SK-N-SH (cell line): Measurements from ENCODE around the gene BORCS6.

Source experiments
- ELF1 ChIP-seq: IDR thresholded peaks from 2 replicates; pipeline ENCODE4 v1.4.0; 2012
- EP300 ChIP-seq, 2 experiments: IDR thresholded peaks; 2 replicates each; pipeline versions ENCODE4 v1.4.0 to v1.6.1; 2012; ENCODE audit warnings: borderline replicate concordance in 1 of 2, low read depth in 1 of 2, low read length in 1 of 2
- EZH2phosphoT487 ChIP-seq: fragments of 200-600 bp; sonication (generic); IDR thresholded peaks from 2 replicates; pipeline ENCODE4 v1.6.1; 2017; ENCODE audit warnings: low read depth, mixed run types, mild to moderate bottlenecking, antibody characterized with exemption, moderate library complexity, borderline replicate concordance
- FOXM1 ChIP-seq: IDR thresholded peaks from 2 replicates; pipeline ENCODE4 v1.4.0; 2012; ENCODE audit warnings: low read depth, mild to moderate bottlenecking
- GATA2 ChIP-seq: sonication (generic); formaldehyde crosslinking; IDR thresholded peaks from 2 replicates; pipeline ENCODE4 v1.5.0; 2020; ENCODE audit warnings: mild to moderate bottlenecking, missing genetic modification reagents
- MXI1 ChIP-seq: IDR thresholded peaks from 2 replicates; pipeline ENCODE4 v1.6.1; 2012; ENCODE audit warnings: mild to moderate bottlenecking, low read depth, low read length, improper control_type of control experiment
- NRF1 ChIP-seq: IDR thresholded peaks from 2 replicates; pipeline ENCODE4 v1.6.1; 2012; ENCODE audit warnings: low read depth, mild to moderate bottlenecking, low read length
- PBX3 ChIP-seq: IDR thresholded peaks from 2 replicates; pipeline ENCODE4; 2012
- RXRA ChIP-seq: IDR thresholded peaks from 2 replicates; pipeline ENCODE4 v1.4.0; 2012; ENCODE audit warnings: low read depth, mild to moderate bottlenecking, borderline replicate concordance
- YY1 ChIP-seq: IDR thresholded peaks from 2 replicates; pipeline ENCODE4 v1.4.0; 2012; ENCODE audit warnings: low read depth, mild to moderate bottlenecking
- TF ChIP-seq, protein P1 (sequence below): IDR thresholded peaks from 2 replicates; pipeline ENCODE4 v1.4.0; 2012; ENCODE audit warnings: low read depth
- TF ChIP-seq, protein P2 (sequence below): fragments of 200-600 bp; sonication (generic); IDR thresholded peaks from 2 replicates; pipeline ENCODE4 v1.6.1; 2017; ENCODE audit warnings: antibody characterized with exemption, mild to moderate bottlenecking, moderate library complexity

- TF ChIP-seq FOXM1 (no peak), EP300 (IDR thresholded peaks at IDR 0.05; ENCODE audit: borderline replicate concordance in 1 of 2, low read depth in 1 of 2, low read length in 1 of 2) (no peak), MXI1 (no peak), NRF1 (no peak), EZH2phosphoT487 (no peak), YY1 (no peak), GATA2 (no peak), ELF1 (no peak), PBX3 (no peak), RXRA (no peak)
- TF ChIP-seq, protein P1, sequence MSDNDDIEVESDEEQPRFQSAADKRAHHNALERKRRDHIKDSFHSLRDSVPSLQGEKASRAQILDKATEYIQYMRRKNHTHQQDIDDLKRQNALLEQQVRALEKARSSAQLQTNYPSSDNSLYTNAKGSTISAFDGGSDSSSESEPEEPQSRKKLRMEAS: no peak
- TF ChIP-seq, protein P2, sequence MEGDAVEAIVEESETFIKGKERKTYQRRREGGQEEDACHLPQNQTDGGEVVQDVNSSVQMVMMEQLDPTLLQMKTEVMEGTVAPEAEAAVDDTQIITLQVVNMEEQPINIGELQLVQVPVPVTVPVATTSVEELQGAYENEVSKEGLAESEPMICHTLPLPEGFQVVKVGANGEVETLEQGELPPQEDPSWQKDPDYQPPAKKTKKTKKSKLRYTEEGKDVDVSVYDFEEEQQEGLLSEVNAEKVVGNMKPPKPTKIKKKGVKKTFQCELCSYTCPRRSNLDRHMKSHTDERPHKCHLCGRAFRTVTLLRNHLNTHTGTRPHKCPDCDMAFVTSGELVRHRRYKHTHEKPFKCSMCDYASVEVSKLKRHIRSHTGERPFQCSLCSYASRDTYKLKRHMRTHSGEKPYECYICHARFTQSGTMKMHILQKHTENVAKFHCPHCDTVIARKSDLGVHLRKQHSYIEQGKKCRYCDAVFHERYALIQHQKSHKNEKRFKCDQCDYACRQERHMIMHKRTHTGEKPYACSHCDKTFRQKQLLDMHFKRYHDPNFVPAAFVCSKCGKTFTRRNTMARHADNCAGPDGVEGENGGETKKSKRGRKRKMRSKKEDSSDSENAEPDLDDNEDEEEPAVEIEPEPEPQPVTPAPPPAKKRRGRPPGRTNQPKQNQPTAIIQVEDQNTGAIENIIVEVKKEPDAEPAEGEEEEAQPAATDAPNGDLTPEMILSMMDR: no peak
Measured at GRCh38 chr17:8141045-8141444, 48.9 kb downstream of the BORCS6 start.
